HG03457 (cell line): ENCODE data around the gene AFAP1.

ENCODE experiments used
- ATAC-seq: cut with Tn5 transposase; IDR thresholded peaks from one replicate; pipeline ENCODE4 v1.9.1; 2021; ENCODE audit warnings: moderate number of reproducible peaks; ENCODE audit not compliant: unreplicated experiment

AFAP1 gene

DNA sequence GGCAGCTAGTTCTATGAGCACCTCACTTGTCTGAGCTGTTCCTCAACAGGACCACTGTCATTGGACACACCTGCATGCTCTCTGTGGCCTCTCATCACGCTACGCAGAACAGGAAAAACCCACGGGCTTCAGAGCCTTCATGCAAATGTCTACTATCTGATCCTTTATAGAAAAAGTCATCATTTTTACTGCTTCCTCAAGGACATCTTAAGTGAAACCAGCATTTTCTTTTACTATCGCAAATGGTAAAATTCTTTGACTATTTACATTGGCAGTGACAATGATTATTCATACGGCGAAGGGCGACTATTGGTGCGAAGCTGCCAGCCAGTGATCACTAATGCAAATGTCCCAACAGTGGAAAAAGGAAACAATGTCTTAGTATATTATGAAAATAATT, 147.0 kb downstream of the AFAP1 start:
- ATAC-seq: no peak

- no peak for ATAC-seq
These were observed 148.7 kb downstream of the AFAP1 start for GRCh38 chr4:7790999-7791398.

DNA sequence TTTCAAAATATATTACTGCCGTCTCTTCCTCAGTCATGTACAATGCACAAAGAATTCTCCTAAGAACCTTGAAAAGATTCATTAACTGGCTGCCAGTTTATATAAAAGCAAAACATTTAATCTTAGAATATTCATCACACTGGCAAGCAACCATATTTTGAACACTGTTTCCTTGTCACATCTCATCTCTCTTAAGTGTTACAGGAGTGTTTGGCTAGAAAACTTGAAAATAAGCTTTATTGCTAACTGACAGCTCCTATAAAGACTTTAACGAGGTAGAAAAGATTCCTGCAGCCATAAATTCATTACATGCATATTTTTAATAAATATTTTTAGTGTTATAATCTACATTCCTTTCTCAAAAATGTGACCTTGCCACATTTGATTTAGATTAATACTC, 149.6 kb downstream of the AFAP1 start:
- no peak for ATAC-seq

GRCh38 chr4:7788694-7789425, 150.8 kb downstream of the AFAP1 start:
- ATAC-seq: no peak

DNA sequence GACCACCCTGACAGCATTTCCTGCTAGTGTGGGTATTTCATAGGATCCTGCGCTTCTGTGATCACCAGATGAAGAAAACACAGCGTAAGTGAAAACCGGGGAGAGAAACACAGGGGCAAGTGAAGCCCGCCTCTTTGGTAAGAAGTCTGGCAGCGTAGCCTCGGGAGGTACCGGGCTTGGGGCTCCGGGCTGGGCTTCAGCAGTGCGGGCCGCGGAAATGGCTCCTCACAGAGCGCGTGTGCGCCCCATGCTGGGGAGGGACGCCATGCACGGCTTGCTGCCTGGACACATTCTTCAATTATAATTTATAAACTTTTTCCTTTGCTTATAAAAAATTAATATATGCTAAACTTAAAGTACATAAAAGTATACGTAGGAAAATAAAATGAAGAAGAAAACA, 151.5 kb downstream of the AFAP1 start:
- ATAC-seq: no peak

DNA sequence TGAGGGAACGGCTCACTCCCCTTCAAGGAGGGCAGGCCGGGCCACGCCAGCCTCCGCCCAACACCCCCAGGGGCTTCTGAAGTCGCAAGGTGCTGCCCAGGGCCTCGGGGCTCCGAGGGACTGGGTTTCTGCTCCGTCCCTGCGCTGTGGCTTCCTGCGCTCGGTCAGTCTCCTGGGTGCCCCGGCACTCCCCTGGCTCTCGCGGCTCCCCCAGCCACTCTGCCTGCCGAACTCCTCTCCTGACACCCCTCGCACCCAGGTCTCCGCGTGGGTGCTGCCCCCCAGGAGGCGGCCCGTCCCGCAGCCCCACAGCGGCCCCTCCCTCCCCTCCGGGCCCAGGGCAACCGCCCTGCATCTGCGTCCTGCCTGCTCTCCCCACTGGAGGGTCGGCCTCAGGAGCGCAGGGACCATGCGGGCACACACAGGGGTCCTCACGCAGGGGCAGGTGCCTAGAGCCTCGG, 151.9 kb downstream of the AFAP1 start:
- no peak for ATAC-seq

DNA sequence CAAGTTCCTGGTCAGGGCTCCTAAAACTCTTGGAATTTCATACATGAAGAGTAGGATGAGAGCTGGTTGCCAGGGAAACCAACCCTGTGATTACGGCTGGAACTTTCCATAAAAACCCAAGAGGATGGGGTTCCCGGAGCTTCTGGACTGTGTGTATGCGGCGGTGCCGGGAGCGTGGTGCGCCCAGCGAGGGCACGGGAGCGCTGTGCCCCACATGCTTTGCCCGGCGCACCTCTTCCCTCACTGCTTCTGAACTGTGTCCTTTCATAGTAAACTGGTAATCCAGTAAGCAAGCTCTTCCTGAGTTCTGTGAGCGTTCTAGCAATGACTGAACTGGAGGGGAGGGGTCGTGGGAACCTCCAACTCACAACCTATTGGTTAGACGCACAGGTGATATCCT, 152.6 kb downstream of the AFAP1 start:
- ATAC-seq: no peak

GRCh38 chr4:7786517-7786916, 153.1 kb downstream of the AFAP1 start:
- ATAC-seq: no peak

DNA sequence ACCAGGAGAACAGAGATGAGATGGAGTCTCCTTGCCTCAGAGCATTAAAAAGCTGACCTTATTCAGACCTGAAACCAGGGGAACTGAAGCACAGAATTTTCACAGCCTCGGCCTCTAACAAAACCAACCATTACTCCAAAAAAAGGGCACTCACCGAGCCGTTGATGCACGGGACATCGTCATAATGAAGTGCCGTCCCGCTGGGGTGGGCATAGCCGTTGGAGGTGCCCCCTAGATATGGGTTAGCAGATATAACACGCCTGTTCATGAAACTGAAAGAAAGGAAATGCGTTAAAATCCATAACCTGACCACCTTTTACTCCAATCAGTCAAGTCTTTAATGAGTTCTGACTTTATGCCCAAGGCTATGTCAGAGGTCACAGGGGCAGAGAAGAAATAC, 153.6 kb downstream of the AFAP1 start:
- no peak for ATAC-seq

DNA sequence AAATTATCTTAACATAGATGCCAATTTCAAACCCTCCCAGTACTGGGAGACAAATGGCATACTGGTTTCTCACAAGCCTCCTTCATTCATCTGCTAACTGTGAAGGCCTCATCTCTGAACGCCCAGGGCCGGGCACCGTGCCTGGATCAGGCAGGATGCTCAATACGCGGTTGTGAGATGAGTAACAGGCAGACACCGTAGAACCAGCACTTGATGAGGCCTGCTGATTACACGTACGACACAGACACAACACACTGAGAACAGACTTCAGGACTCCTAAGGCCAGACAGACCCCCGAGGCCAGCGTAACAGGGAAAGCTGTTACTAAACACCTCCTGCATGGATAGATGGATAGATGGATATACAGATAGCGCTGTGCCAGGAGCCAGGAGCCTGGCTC, 154.6 kb downstream of the AFAP1 start:
- no peak for ATAC-seq

- no peak for ATAC-seq
These were observed 155.4 kb downstream of the AFAP1 start for GRCh38 chr4:7784131-7784870.

DNA sequence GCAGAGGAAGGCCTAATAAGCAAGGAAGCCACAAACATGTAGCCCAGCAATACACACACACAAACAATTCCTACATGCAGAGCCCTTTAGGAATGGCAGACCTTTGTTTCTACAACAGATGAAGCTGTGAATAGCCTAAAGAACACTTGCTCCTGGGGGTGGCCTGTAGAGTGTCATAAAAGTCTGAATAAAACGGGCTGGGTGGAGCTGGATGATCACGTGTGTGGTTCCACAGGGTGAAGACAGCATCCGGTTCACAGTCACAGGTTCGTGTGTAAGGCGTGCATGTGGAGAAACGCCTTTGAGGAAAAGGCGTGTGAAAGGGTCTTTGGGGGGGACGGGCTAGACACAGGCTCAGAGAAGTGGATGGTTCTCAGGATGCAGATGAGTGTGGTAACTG, 156.1 kb downstream of the AFAP1 start:
- no peak for ATAC-seq

DNA sequence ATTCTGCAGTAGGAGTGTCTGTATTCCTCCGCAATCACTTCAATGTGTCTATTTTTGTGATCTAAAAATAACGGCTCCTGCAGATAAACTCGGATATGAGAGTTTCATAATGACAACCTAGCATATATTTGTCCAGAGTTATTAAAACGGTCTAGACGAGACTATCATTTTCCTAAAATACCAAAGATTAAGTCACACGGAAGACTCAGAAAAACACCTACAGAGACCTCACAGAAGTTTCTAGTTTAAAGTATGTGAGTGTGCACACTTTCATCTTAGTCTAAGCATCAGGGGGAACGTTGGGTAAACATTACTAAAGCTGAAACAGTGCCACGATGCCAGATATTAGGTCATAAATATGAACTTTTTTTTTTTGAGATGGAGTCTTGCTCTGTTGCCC, 156.9 kb downstream of the AFAP1 start:
- no peak for ATAC-seq

DNA sequence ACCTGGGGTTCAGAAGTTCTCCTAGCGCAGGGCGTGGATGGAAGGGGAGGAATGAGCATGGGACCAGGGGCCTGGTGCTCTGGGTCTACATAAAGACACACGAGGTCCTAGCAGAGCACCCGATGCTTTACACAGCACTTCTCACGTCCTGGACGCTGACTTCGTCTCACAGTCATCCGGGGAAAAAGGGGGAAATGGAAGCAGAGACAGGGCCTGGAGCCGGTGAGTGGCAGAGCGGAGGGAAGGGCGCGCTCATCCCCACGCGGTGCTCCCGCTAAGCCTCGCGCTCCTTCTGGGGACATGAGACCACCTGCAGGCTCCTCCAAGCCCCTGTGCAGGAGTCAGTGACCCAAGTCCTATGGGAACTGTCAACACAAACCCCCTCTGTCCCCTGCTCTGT, 157.7 kb downstream of the AFAP1 start:
- ATAC-seq: no peak

DNA sequence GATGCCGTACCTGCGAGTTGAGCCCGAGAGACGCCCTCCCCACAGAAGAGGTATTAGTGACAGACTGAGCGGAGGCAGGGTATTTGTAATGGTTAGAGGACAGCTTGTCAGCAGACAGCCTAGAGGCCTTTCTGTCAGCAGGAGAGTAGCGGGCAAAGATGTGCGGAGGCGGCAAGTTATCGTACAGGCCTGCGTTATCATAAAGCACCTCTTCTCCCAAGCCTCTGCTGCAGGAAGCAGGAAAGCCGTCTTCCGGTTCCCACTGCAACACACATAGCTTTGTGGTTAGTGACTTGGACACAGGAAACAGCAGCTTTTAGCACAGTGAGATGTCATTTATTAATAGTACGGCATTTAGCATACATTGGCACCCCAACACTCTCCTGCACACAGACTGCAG, 158.3 kb downstream of the AFAP1 start:
- no peak for ATAC-seq

GRCh38 chr4:7780751-7781348, 158.8 kb downstream of the AFAP1 start:
- no peak for ATAC-seq

DNA sequence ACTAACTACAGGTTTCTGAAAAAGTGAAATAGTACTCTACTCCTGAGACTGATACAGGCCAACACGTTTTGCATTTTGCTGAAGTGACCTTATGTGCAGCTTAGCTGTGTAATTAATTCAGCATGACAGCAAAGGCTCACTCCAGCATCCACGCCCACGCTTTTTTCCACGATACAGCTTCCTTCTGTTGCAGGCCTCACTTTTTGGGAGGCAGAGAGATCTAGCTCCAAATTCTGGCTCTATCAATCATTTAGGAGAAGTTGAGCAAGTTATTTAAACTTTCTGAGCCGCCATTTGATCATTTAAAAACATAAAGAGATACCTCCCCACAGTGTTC, 160.3 kb downstream of the AFAP1 start:
- ATAC-seq: no peak

- ATAC-seq: no peak
These were observed 160.9 kb downstream of the AFAP1 start for GRCh38 chr4:7778510-7779431.

DNA sequence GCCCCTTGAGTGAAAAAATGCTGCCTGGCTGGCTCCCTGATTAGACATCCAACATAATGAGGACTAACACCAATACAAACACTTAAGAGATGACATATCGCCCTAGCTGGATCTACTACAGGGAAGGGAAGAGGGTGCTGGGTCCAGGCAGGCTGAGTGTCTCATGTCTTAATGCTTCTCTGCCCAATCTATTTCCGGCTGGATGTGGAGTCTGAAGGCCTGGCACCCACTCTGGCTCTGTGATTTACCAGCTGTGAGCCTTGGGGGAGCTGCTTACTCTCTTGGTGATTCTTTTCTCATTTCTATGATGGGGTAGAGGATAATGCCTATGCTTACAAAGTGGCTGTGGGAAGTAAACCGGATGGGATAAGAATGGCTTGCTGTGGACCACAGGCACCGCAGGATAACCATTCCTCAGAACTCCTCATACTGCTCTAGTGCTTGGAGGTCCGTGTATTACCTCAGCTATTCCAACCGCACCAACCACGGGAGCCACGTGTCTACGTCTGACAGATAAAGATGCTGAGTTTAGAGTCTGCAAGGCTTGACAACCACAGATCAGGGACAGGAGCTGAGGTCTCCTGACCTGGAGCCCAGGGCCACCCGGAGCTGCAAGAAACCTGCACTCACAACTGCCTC, 161.7 kb downstream of the AFAP1 start:
- no peak for ATAC-seq

GRCh38 chr4:7777017-7777710, 162.5 kb downstream of the AFAP1 start:
- ATAC-seq: no peak
